Panc1 (cell line): ENCODE data around the gene ZNF664. TPM values are rescaled to one million over a fixed set of nuclear protein-coding genes. Genes with fewer than 3 reads are reported as not detected.

Experiments used
- ATAC-seq: fragments of 200-7000 bp; cut with Tn5 transposase; 2 replicates; pipeline ENCODE4 v1.9.1; 2020; ENCODE audit warnings: mild to moderate bottlenecking, moderate library complexity
- BruUV-seq: library from RNA; stranded (reverse); fragments of 400-500 nt; replicated peaks from 2 replicates; lab custom pipeline; 2021; lab: Mats Ljungman, UMichigan
- CTCF ChIA-PET: fragments of 300-600 bp; sonication (Branson Sonifier 250); formaldehyde crosslinking; loops from one replicate; lab custom pipeline; 2022; ENCODE audit warnings: antibody characterized with exemption; lab: Charles Lee
- POLR2A ChIA-PET: fragments of 300-600 bp; sonication (Branson Sonifier 250); formaldehyde crosslinking; loops from one replicate; lab custom pipeline; 2022; ENCODE audit warnings: antibody characterized with exemption; lab: Charles Lee
- DNase-seq: peaks from one replicate; pipeline ENCODE4 v3.0.0-alpha.2; 2010; ENCODE audit warnings: low read depth, low spot score
- H3K27ac ChIP-seq: 2 replicates; pipeline ENCODE4 v1.5.1; 2011; ENCODE audit warnings: mild to moderate bottlenecking, low read length, inconsistent platforms
- H3K27me3 ChIP-seq: fragments of 200-500 bp; sonication (Bioruptor generic); 2 replicates; pipeline ENCODE4 v1.6.0; 2014; ENCODE audit warnings: low read length, inconsistent platforms; ENCODE audit not compliant: control insufficient read depth, insufficient read depth
- H3K36me3 ChIP-seq: fragments of 200-500 bp; sonication (Bioruptor generic); 2 replicates; pipeline ENCODE4 v1.5.1; 2014; ENCODE audit warnings: inconsistent platforms, mild to moderate bottlenecking, low read length, moderate library complexity; ENCODE audit not compliant: control insufficient read depth, insufficient read depth
- H3K4me1 ChIP-seq: 2 replicates; pipeline ENCODE4 v1.5.1; 2011; ENCODE audit warnings: inconsistent platforms, mild to moderate bottlenecking, low read length, moderate library complexity; ENCODE audit not compliant: control insufficient read depth, insufficient read depth
- H3K4me3 ChIP-seq, 2 experiments: 2 replicates each; pipeline ENCODE4 v1.5.1; 2011 to 2012; ENCODE audit warnings: low read depth in 2 of 2, low read length in 2 of 2, mild to moderate bottlenecking in 2 of 2, inconsistent platforms in 1 of 2, moderate library complexity in 1 of 2
- H3K9me3 ChIP-seq: fragments of 200-500 bp; sonication (Bioruptor generic); 2 replicates; pipeline ENCODE4 v1.5.1; 2014; ENCODE audit warnings: low read depth, mild to moderate bottlenecking, inconsistent platforms, low read length, moderate library complexity; ENCODE audit not compliant: control insufficient read depth, insufficient read depth
- POLR2AphosphoS5 ChIP-seq: IDR thresholded peaks from 2 replicates; pipeline ENCODE4 v1.6.1; 2012; ENCODE audit warnings: mild to moderate bottlenecking, low read depth, low read length, moderate library complexity
- SIN3A ChIP-seq: IDR thresholded peaks from 2 replicates; pipeline ENCODE4 v1.6.1; 2012; ENCODE audit warnings: low read depth, mild to moderate bottlenecking, low read length, moderate library complexity, borderline replicate concordance; ENCODE audit not compliant: insufficient read depth
- TCF7L2 ChIP-seq: IDR thresholded peaks from 2 replicates; pipeline ENCODE4 v1.6.1; 2011; ENCODE audit warnings: mild to moderate bottlenecking, low read depth, low read length, inconsistent platforms
- in situ Hi-C: cut with HindIII; loops from 2 replicates; pipeline ENCODE4 v1.10.0; 2016; ENCODE audit warnings: low sequenced_read_pairs, low pct_unique_long_range_greater_than_20kb
- intact Hi-C: fragments of 100-400 bp; cut with micrococcal nuclease; formaldehyde crosslinking; loops from one replicate; pipeline ENCODE4 v1.10.0; 2022; ENCODE audit not compliant: unreplicated experiment
- total RNA-seq: library from RNA; stranded (reverse); gene quantifications from one replicate; pipeline ENCODE4 v1.2.1, GENCODE V29; 2021; ENCODE audit not compliant: unreplicated experiment
- TF ChIP-seq, protein P1 (sequence below), 2 experiments: IDR thresholded peaks; 2 replicates each; pipeline ENCODE4 v1.6.1; 2011 to 2012; ENCODE audit warnings: low read depth in 2 of 2, control low read depth in 1 of 2, low read length in 1 of 2, mild to moderate bottlenecking in 1 of 2, moderate library complexity in 1 of 2; ENCODE audit not compliant: insufficient read depth in 1 of 2
- TF ChIP-seq, protein P2 (sequence below): fragments of 450-650 bp; IDR thresholded peaks from 2 replicates; pipeline ENCODE4 v1.5.1; 2017; ENCODE audit warnings: mild to moderate bottlenecking

ZNF664 gene
- total RNA-seq, 1 experiment from 2014 or later, result 115 TPM

DNA sequence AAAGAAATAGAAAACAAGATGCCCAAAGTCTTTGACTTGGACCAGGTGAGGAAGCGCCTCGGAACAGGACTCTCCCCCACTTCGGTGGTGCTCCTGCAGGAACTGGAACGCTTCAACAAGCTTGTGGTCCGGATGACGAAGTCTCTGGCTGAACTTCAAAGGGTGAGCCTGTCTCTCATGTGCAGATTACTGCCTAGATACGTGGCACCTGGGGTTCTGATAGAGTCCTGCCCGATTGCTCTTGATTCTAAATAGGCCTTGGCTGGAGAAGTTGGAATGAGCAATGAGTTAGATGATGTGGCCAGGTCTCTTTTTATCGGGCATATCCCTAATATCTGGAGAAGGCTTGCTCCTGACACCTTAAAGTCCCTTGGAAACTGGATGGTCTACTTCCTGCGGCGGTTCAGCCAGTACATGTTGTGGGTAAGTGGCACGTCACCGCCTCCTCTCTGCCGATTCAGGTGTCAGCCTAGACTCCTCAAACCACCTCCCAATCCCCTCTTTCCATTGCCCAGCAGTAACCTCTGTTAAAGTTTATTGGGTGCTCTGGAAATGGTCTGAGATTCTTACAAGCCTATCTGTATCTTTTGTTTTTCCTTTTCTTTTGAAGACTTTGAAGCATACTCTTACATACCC lies 41.2 kb upstream of the ZNF664 start:
- DNase-seq, result no peak
- no peak for ATAC-seq
- TF ChIP-seq, protein P1, sequence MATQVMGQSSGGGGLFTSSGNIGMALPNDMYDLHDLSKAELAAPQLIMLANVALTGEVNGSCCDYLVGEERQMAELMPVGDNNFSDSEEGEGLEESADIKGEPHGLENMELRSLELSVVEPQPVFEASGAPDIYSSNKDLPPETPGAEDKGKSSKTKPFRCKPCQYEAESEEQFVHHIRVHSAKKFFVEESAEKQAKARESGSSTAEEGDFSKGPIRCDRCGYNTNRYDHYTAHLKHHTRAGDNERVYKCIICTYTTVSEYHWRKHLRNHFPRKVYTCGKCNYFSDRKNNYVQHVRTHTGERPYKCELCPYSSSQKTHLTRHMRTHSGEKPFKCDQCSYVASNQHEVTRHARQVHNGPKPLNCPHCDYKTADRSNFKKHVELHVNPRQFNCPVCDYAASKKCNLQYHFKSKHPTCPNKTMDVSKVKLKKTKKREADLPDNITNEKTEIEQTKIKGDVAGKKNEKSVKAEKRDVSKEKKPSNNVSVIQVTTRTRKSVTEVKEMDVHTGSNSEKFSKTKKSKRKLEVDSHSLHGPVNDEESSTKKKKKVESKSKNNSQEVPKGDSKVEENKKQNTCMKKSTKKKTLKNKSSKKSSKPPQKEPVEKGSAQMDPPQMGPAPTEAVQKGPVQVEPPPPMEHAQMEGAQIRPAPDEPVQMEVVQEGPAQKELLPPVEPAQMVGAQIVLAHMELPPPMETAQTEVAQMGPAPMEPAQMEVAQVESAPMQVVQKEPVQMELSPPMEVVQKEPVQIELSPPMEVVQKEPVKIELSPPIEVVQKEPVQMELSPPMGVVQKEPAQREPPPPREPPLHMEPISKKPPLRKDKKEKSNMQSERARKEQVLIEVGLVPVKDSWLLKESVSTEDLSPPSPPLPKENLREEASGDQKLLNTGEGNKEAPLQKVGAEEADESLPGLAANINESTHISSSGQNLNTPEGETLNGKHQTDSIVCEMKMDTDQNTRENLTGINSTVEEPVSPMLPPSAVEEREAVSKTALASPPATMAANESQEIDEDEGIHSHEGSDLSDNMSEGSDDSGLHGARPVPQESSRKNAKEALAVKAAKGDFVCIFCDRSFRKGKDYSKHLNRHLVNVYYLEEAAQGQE (IDR thresholded peaks at IDR 0.05; ENCODE audit: insufficient read depth in 1 of 2, low read depth in 2 of 2, low read length in 1 of 2), result no peak
- no peak for TF ChIP-seq TCF7L2
- no peak for TF ChIP-seq SIN3A
- TF ChIP-seq POLR2AphosphoS5, result no peak
- TF ChIP-seq, protein P2, sequence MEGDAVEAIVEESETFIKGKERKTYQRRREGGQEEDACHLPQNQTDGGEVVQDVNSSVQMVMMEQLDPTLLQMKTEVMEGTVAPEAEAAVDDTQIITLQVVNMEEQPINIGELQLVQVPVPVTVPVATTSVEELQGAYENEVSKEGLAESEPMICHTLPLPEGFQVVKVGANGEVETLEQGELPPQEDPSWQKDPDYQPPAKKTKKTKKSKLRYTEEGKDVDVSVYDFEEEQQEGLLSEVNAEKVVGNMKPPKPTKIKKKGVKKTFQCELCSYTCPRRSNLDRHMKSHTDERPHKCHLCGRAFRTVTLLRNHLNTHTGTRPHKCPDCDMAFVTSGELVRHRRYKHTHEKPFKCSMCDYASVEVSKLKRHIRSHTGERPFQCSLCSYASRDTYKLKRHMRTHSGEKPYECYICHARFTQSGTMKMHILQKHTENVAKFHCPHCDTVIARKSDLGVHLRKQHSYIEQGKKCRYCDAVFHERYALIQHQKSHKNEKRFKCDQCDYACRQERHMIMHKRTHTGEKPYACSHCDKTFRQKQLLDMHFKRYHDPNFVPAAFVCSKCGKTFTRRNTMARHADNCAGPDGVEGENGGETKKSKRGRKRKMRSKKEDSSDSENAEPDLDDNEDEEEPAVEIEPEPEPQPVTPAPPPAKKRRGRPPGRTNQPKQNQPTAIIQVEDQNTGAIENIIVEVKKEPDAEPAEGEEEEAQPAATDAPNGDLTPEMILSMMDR, result no peak
- Histone ChIP-seq H3K4me1 (no peaks in the 10 kb centered on the region), H3K4me3 (no peak overlapping the region), H3K27me3 (0 out of 2 replicates have a peak, but pooled peaks cover 4% of the 10 kb centered on the region), H3K36me3 (no peaks in the 10 kb centered on the region), H3K9me3 (no peaks in the 10 kb centered on the region), H3K27ac (no peak overlapping the region)
- no TSS peak for BruUV-seq
- in situ Hi-C loops (no loop called here), intact Hi-C loops (no loop called here)
- CTCF ChIA-PET, result no interaction called here
- POLR2A ChIA-PET, result no interaction called here

DNA sequence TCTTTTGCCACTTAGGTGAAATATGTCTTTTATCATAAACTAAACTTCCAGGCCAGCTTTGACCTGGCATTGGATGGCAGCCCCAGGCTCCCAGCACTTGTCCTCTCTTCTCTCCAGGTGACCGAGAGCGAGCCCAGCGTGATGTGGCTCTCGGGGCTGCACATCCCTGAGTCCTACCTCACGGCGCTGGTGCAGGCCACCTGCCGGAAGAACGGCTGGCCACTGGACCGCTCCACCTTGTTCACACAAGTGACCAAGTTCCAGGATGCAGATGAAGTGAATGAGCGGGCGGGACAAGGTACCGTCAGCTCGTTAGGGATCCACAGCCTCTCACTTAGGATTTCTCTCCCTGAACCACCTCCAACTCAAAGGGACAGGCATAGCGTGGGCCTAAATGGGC lies 39.8 kb upstream of the ZNF664 start:
- CTCF ChIA-PET, result no interaction called here
- H3K4me1 ChIP-seq, result no peaks in the 10 kb centered on the region
- DNase-seq (no peak), ATAC-seq (no peak)
- no peak for TF ChIP-seq SIN3A
- TF ChIP-seq, protein P1 (IDR thresholded peaks at IDR 0.05; ENCODE audit: insufficient read depth in 1 of 2, low read depth in 2 of 2, low read length in 1 of 2), result no peak
- TF ChIP-seq POLR2AphosphoS5, result no peak
- TF ChIP-seq, protein P2, result no peak
- TF ChIP-seq TCF7L2, result no peak
- H3K9me3 ChIP-seq, result no peaks in the 10 kb centered on the region
- POLR2A ChIA-PET, result no interaction called here
- intact Hi-C loops (no loop called here), in situ Hi-C loops (no loop called here)
- 0 out of 2 replicates have a peak, but pooled peaks cover 4% of the 10 kb centered on the region for H3K27me3 ChIP-seq
- H3K27ac ChIP-seq, result no peak overlapping the region
- H3K4me3 ChIP-seq, result no peak overlapping the region
- no TSS peak for BruUV-seq
- H3K36me3 ChIP-seq, result no peaks in the 10 kb centered on the region
